Immature natural killer cell (primary cell): Measurements from ENCODE around the gene NEO1. TPM values are rescaled to one million over a fixed set of nuclear protein-coding genes. Genes with fewer than 3 reads are reported as not detected.

ENCODE experiments used
- DNase-seq, 3 donors: peaks; one replicate each; pipeline ENCODE4 v3.0.0; 2022; ENCODE audit warnings: mixed read lengths in 1 of 3
- H3K27ac Mint-ChIP-seq, 6 donors: one replicate each; pipeline ENCODE4 v1.8.0; 2020; ENCODE audit warnings: mixed read lengths in 6 of 6, mild to moderate bottlenecking in 5 of 6, inconsistent platforms in 4 of 6, moderate library complexity in 3 of 6
- H3K27me3 Mint-ChIP-seq, 3 donors: one replicate each; pipeline ENCODE4 v1.8.0; 2020 to 2021; ENCODE audit warnings: low read depth in 3 of 3, mild to moderate bottlenecking in 3 of 3, mixed read lengths in 3 of 3, moderate library complexity in 3 of 3, inconsistent platforms in 1 of 3
- H3K36me3 Mint-ChIP-seq, 3 donors: one replicate each; pipeline ENCODE4 v1.8.0; 2020; ENCODE audit warnings: mixed read lengths in 3 of 3, inconsistent platforms in 2 of 3, mild to moderate bottlenecking in 2 of 3
- H3K4me1 Mint-ChIP-seq, 2 donors: one replicate each; pipeline ENCODE4 v1.8.0; 2020; ENCODE audit warnings: inconsistent platforms in 2 of 2, mild to moderate bottlenecking in 2 of 2, mixed read lengths in 2 of 2, moderate library complexity in 1 of 2
- H3K4me3 Mint-ChIP-seq, 5 donors: one replicate each; pipeline ENCODE4 v1.8.0; 2020; ENCODE audit warnings: mild to moderate bottlenecking in 5 of 5, mixed read lengths in 5 of 5, inconsistent platforms in 3 of 5, moderate library complexity in 3 of 5
- H3K9me3 Mint-ChIP-seq, 6 donors: one replicate each; pipeline ENCODE4 v1.8.0; 2020; ENCODE audit warnings: mild to moderate bottlenecking in 6 of 6, mixed read lengths in 6 of 6, inconsistent platforms in 4 of 6, moderate library complexity in 3 of 6
- polyA plus RNA-seq, 3 donors: library from polyadenylated mRNA; unstranded; fragments of 300-500 nt; fragmentation: Illumina TruSeq; gene quantifications; one replicate each; pipeline ENCODE4 v1.2.3, GENCODE V29; 2021

NEO1 gene
- polyA plus RNA-seq, 3 donors from 2014 or later: 2.2 to 6.0 (median 2.4) TPM

- no peak overlapping the region for H3K4me3 Mint-ChIP-seq
- peaks cover 0 to 8% (median 4%) of the 10 kb centered on the region in 3 donors for H3K27me3 Mint-ChIP-seq
- H3K4me1 Mint-ChIP-seq: no peaks in the 10 kb centered on the region
- no peak overlapping the region for H3K27ac Mint-ChIP-seq
- H3K36me3 Mint-ChIP-seq: no peaks in the 10 kb centered on the region
- no peak for DNase-seq
- no peaks in the 10 kb centered on the region for H3K9me3 Mint-ChIP-seq
Observed at GRCh38 chr15:73319460-73320245, 267.4 kb downstream of the NEO1 start.

DNA sequence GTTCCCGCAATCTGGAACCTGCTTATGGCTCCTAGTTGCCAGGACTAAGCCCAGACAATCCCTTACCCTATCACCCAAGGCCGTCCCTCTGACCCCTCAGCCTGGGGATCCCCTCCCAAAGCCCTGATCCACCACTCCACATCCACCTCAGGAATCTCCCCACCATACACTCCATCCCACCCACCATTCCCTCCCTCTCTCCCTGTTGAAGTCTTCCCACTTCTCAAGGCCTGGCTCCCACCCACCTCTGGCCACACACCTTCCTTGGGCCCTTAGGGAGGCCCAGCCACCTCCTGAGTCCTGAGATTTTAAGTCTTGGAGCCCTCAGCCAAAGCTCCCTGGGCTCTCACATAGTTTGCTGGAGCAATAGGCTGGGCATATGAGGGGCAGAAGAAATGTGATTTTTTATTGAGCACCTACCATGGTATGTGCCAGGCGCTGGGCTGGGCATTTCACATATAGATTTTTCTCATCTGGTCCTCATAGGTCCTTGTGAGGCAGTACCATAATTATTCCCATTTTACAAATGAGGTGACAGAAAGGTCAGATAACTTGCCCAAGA lies 268.4 kb downstream of the NEO1 start:
- H3K4me3 Mint-ChIP-seq: no peak overlapping the region

GRCh38 chr15:73321496-73322450 lies 269.5 kb downstream of the NEO1 start:
- H3K27ac Mint-ChIP-seq: no peak overlapping the region

More for the DNA sequence above, 268.4 kb downstream of the NEO1 start:
- DNase-seq: no peak
- Mint-ChIP-seq H3K27ac (no peak overlapping the region), H3K9me3 (no peaks in the 10 kb centered on the region), H3K36me3 (no peaks in the 10 kb centered on the region), H3K27me3 (peaks cover 0 to 6% (median 0%) of the 10 kb centered on the region in 3 donors), H3K4me1 (peaks cover 0 to 2% of the 10 kb centered on the region in 2 donors)

GRCh38 chr15:73322665-73323373 lies 270.6 kb downstream of the NEO1 start:
- Mint-ChIP-seq H3K27me3 (peaks cover 0 to 5% (median 1%) of the 10 kb centered on the region in 3 donors), H3K4me3 (no peak overlapping the region), H3K27ac (no peak overlapping the region), H3K36me3 (no peaks in the 10 kb centered on the region), H3K4me1 (peaks cover 0 to 2% of the 10 kb centered on the region in 2 donors), H3K9me3 (no peaks in the 10 kb centered on the region)
- no peak for DNase-seq

More at GRCh38 chr15:73321496-73322450, 269.5 kb downstream of the NEO1 start:
- Mint-ChIP-seq H3K9me3 (no peaks in the 10 kb centered on the region), H3K4me3 (no peak overlapping the region), H3K27me3 (peaks cover 0 to 5% (median 1%) of the 10 kb centered on the region in 3 donors), H3K4me1 (peaks cover 0 to 2% of the 10 kb centered on the region in 2 donors), H3K36me3 (no peaks in the 10 kb centered on the region)
- no peak for DNase-seq

GRCh38 chr15:73323374-73323955 lies 271.2 kb downstream of the NEO1 start:
- DNase-seq: no peak
- Mint-ChIP-seq H3K9me3 (no peaks in the 10 kb centered on the region), H3K36me3 (no peaks in the 10 kb centered on the region), H3K27me3 (peaks cover 0 to 3% (median 1%) of the 10 kb centered on the region in 3 donors), H3K27ac (no peak overlapping the region), H3K4me1 (peaks cover 0 to 2% of the 10 kb centered on the region in 2 donors), H3K4me3 (no peak overlapping the region)

- peaks cover 0 to 3% (median 1%) of the 10 kb centered on the region in 3 donors for H3K27me3 Mint-ChIP-seq
- no peaks in the 10 kb centered on the region for H3K36me3 Mint-ChIP-seq
- DNase-seq: no peak
- no peak overlapping the region for H3K27ac Mint-ChIP-seq
- no peaks in the 10 kb centered on the region for H3K9me3 Mint-ChIP-seq
- H3K4me3 Mint-ChIP-seq: no peak overlapping the region
- H3K4me1 Mint-ChIP-seq: peaks cover 0 to 2% of the 10 kb centered on the region in 2 donors
Observed at GRCh38 chr15:73323956-73324355, 271.7 kb downstream of the NEO1 start.

- Mint-ChIP-seq H3K9me3 (no peaks in the 10 kb centered on the region), H3K36me3 (no peaks in the 10 kb centered on the region), H3K4me1 (peaks cover 0 to 2% of the 10 kb centered on the region in 2 donors), H3K27ac (no peak overlapping the region), H3K4me3 (no peak overlapping the region), H3K27me3 (peaks cover 0 to 1% (median 1%) of the 10 kb centered on the region in 3 donors)
- no peak for DNase-seq
Observed at GRCh38 chr15:73324496-73325170, 272.4 kb downstream of the NEO1 start.

DNA sequence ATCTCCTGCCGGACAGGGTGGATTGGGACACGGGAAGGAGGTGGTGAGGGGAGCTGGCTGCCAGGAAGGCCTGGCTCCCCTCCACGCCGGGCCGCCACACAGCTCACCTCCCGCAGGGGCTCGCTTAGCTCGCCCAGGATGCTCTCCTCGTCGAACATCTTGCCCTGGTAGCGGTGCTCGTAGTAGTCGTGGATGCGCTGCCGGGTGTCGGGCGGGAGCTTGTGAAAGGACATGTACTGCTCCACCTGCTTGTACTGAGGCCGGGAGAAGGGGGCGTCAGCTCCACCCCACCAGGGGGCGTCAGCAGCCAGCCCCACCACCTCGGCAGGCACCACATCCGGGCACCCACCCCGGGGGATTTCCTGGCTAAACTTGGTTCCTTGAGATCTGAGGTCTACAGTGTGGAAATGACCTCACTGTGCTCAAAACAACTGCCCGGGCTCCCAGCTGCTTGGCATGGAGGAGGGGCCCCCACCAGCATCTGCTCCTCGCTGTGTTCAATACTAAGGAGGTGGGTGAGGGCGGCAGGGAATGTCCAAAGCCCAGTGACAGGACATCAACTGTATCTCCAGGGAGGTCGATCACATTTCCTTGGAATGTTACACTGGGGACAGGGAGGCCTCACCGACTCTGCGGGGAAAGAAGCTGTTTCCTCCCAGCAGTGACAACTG lies 273.1 kb downstream of the NEO1 start:
- no peak overlapping the region for H3K27ac Mint-ChIP-seq

DNA sequence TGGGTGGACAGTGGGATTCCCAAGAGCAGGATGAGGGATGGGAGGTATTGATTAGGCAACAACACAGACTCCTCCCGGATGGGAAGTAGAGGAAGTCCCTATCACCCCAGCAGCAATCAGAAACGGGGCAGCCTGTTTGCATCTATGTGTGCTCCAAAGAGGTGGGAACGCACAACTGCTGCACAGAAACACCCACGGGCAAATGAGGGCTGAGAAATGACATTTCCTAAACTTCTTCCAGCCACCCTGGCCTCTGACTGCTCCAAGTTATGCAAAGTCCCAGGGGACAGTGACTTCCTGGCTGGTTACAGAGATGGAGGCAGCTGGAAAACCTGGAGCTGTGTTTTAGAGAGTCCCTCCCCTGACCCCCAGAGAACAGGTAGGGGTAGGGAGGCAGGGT lies 273.9 kb downstream of the NEO1 start:
- H3K4me3 Mint-ChIP-seq: no peak overlapping the region
- H3K36me3 Mint-ChIP-seq: no peaks in the 10 kb centered on the region
- DNase-seq: no peak
- H3K4me1 Mint-ChIP-seq: peaks cover 0 to 2% of the 10 kb centered on the region in 2 donors
- no peak overlapping the region for H3K27ac Mint-ChIP-seq
- no peaks in the 10 kb centered on the region for H3K9me3 Mint-ChIP-seq
- H3K27me3 Mint-ChIP-seq: peaks cover 0 to 1% (median 1%) of the 10 kb centered on the region in 3 donors

More for the DNA sequence above, 273.1 kb downstream of the NEO1 start:
- Mint-ChIP-seq H3K27me3 (peaks cover 0 to 1% (median 1%) of the 10 kb centered on the region in 3 donors), H3K36me3 (no peaks in the 10 kb centered on the region), H3K4me1 (peaks cover 0 to 2% of the 10 kb centered on the region in 2 donors), H3K9me3 (no peaks in the 10 kb centered on the region), H3K4me3 (no peak overlapping the region)
- DNase-seq: no peak

DNA sequence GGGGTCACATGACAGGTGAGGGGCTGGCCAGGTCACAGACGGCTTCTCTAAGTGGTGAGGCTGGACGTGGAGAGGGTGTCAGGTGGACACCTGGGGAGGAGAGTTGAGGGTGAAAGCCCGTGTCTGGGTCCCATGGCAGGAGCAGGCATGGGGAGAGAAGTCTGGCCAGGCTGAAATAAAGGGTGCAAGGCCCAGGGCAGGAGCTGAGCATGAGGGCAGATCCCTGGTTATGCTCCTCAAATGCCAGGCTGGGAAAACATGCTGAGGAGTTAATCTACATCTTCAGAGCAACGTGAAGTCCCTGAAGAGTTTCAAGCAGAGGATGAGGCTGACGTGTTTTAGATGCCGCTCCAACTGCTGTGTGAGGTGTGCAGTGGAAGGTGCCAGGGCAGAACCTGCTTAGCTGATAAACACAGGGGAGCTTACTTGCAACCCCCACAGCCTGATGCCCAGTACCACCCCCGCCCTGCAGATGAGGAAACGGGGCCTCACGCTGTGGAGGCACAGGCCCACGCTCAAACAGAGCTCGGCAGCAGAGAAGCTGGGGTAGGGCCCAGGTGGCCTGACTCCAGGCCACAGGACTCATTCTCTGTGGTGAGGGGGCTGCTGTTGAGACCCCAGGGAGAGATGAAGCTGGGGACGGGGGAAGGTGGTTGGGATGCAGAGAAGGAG lies 276.0 kb downstream of the NEO1 start:
- DNase-seq: no peak
- Mint-ChIP-seq H3K27me3 (peaks cover 0 to 1% (median 0%) of the 10 kb centered on the region in 3 donors), H3K4me1 (peaks cover 0 to 2% of the 10 kb centered on the region in 2 donors), H3K27ac (peak overlapping the region in 2 of 6 donors; percentile 40 to 43), H3K9me3 (no peaks in the 10 kb centered on the region), H3K36me3 (no peaks in the 10 kb centered on the region), H3K4me3 (no peak overlapping the region)

GRCh38 chr15:73328981-73329380 lies 276.7 kb downstream of the NEO1 start:
- Mint-ChIP-seq H3K36me3 (no peaks in the 10 kb centered on the region), H3K4me3 (no peak overlapping the region), H3K9me3 (no peaks in the 10 kb centered on the region), H3K4me1 (peaks cover 0 to 2% of the 10 kb centered on the region in 2 donors), H3K27ac (no peak overlapping the region), H3K27me3 (peaks cover 0 to 1% (median 0%) of the 10 kb centered on the region in 3 donors)
- no peak for DNase-seq
